Hematopoietic multipotent progenitor cell treated with erythropoietin and hydrocortisone succinate and interleukin-3 and kit ligand, for 15 days (in vitro differentiated cells): ENCODE measurements around the gene MAPK12.

Source experiments
- DNase-seq: peaks from one replicate; pipeline ENCODE4 v3.0.0-alpha.2; 2015; ENCODE audit warnings: low spot score

Gene MAPK12

DNA sequence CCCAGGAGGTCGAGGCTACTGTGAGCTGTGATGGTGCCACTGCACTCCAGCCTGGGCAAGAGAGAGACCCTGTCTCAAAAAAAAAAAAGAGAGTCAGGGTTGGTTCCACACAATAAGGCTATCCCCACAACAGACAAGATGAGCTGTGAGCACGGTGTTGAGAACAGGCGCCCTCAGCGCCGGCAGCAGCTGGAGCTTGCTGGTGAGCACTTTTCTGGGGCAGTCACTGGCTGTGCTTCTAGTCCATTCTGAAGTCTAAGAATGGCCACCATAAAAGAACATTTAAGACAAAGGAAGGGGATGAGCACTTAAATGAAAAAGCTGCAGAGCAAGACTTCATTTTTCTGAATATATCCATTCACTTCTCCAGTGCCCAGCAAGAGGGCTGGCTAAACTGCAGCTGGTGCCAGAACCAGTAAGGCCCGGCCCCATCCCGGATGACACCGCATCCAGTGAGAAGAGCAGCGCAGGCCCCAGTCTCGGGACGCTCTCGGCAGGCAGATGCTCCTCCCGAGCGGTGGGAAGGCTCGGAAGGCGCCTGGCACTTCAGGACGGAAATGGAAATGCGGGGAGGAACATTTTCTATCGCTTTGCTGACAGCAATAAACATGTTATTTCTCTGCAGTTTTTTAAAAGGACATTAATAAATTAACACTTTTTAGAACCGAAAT lies 28.9 kb downstream of the MAPK12 start:
- no peak for DNase-seq

DNA sequence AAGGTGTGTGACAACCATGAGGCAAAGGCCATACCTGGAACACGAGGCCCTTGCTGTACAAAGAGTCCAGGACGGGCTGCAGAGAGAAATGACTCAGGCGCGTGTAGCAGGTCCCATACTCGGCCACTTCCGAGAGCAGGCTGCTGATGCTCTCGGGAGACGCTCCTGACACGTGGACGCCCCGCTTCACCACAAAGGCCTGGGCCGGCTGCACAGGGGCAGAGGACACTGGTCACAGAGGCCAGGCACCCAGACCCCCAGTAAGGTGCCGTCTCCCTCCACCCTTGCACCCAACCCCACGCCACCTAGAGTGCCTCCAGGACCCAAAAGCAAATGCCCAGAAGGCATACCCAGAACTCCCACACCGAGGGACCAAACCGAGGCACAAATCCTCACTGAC lies 32.1 kb downstream of the MAPK12 start:
- DNase-seq: no peak

- no peak for DNase-seq
Observed at GRCh38 chr22:50228366-50228765, 33.1 kb downstream of the MAPK12 start.

DNA sequence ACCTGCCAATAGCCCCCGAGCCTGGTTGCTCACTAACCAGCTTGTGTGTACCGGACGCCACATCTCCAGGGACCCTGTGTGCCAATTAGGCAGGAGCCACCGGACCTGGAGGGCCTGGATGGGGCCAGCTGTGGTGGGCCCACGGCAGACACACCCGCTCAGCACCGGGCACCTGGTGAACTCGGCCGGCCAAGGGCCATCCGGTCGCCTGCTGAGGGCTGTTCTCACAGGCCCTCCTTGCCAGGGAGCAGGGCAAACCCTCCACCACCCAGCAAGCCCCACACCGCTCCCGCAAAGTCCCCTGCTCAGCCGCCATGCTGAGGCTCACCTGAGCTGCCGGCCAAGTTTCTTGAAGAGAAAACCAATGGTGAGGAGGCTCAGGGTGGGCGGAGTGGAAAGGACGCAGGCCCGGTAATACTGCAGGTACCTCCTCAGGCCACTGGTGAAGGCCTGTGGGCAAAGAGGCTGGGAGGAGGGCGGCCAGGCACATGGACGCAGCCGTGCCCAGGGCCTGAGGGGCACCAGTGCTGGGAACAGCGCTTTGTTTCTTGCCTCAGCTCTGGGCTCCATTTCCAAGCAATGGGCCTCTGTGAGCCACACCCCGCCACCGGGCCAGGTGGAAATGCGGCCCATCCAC lies 33.8 kb downstream of the MAPK12 start:
- DNase-seq: no peak

GRCh38 chr22:50226875-50227165 lies 34.7 kb downstream of the MAPK12 start:
- no peak for DNase-seq

- DNase-seq: no peak
Observed at GRCh38 chr22:50226063-50226874, 35.2 kb downstream of the MAPK12 start.

DNA sequence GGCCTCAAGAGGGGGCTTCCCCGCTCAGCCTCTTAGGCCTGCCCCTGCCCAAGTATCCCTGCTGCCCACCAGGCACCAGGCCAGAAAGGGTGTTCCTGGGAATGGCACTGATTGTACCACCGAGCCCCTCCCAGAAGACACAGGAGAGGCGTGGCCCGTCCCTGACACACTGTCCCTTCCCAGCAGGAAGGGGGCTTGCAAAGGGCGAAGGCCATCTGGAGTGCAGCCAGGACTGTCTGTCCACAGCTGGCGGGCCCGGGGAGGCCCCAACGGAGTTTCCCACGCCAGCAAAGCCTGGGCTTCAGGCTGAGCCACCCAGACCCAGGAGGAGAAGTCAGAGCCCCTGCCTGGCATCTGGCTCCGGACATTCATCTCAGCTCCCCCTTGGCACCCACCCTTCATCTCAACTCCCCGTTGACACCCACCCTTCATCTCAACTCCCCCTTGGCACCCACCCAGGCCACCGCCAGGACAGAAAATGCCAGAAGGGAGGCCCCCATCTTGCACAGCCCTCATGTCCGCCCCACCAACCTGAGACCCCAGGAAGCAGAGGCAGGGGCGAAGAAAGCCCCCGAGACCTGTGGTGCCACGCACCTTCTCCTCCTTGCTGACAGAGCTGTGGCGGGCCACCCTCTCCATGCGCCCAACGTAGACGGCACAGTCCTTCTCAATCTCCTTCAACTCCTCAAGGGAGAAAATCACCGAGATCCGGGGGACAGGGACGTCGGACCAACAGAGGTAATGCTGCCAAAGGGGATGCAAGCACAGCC lies 36.1 kb downstream of the MAPK12 start:
- DNase-seq: no peak

GRCh38 chr22:50224071-50224470 lies 37.4 kb downstream of the MAPK12 start:
- DNase-seq: no peak

DNA sequence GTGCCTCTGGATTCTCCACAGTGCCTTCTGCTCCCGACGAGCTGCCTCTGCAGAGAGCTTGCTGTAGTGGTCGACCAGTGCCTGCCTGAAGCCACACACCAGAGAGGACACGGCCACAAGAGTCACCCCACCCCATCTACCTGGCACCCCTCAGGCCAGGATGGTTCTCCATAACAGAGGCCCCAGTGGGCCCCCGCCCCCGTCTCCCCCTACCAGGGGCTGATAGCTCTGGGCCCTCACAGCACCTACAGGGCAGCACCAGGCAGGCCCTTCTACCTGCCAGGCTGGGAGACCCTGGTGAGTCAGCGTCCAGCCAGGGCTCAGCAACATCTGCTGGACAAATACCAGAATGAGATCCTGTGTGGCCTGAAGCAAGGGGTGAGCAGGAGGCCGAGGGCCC lies 39.0 kb downstream of the MAPK12 start:
- DNase-seq: no peak

DNA sequence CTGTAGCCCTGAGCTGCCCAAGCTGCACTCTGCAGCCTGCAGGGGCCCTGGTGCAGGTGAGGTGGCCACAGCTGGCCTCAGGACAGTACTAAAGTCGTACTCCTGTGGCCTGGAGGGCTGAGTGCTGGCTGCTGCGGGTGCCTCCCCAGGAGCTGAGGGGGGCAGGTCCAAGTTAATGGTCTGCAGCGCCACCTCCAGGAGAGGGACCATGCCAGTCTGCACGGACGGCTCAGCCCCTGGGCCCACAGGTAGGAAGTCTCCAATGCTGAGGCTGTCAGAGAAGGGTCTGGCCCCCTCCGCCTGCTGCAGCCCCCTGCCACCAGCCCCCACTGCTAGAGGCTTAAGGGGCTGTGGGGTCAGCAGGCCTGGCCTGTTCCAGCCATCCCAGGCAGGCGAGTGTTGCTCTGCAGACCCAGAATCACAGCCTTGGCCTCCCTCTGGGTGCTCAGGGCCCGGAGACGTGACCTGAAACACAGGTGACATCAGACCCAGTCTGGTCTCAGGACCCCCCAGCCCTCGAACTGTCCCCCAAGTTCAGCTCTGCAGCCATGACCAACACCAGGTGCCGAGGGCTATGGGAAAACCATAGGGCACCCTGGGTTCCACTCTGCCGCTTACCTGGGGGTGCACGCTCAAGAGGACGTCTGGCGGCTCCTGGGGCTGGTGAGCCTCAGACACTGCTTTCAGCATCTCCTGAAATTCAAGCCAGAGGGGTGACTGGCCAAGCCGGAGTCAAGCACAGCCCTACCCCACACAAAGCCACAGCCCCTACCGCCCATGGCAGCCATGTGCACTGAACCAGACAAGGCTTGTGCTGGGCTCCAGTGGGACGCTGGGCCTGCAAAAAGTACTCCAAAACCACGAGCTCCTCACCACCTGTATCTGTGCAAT lies 39.8 kb downstream of the MAPK12 start:
- DNase-seq: no peak

DNA sequence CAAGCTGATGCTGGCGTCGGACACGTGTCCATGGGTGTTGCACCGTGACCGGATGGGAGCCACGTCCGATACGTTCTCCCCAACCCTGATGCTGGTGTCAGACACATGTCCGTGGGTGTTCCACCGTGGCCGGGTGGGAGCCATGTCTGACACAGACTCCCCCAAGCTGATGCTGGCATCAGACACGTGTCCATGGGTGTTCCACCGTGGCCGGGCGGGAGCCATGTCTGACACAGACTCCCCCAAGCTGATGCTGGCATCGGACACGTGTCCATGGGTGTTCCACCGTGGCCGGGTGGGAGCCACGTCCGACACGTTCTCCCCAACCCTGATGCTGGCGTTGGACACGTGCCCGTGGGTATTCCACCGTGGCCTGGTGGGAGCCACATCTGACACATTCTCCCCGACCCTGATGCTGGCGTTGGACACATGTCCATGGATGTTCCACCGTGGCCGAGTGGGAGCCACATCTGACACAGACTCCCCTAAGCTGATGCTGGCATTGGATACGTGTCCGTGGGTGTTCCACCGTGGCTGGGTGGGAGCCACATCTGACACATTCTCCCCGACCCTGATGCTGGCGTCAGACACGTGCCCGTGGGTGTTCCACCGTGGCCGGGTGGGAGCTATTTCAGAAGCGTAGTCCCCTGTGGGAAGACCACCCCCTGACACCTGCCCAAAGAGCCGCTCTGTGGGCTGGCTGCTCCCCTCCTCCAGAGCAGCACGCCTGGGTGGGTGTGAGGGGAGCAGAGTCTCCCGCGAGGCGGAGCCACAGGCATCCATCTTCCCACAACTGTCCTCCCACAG lies 40.7 kb downstream of the MAPK12 start:
- DNase-seq: no peak

GRCh38 chr22:50219800-50220602 lies 41.5 kb downstream of the MAPK12 start:
- DNase-seq: no peak

DNA sequence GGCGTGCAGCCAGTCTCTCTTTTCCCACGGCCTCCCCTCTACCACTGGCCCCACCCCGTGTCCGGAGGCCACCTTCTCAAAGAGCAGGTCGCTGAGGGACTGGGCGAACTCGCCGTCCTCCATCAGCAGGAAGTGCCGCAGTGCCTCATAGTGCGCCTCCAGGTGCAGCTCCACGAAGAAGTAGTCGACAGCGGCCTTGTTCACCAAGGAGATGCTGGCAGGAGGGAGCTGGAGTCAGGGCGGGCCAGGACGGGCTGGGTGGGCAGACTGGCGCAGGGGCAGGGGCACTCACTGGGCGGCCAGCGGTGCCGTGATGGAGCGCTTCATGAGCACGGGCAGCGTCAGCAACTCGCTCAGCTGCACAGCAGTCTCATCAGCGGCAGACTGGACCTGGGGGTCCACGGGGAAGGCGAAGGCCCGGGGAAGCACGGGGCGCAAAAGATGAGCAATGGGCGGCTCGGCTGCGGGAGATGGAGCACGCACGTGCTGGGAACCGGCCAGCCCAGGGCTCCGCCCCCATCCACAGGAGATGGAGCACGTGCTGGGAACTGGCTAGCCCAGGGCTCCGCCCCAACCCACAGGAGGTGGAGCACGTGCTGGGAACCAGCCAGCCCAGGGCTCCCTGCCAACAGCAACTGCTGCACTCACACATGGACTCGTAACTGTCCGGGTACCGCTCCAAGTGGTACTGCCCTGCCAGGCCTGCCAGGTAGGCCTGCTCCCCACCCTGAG lies 42.3 kb downstream of the MAPK12 start:
- peak; percentile 80 for DNase-seq

DNA sequence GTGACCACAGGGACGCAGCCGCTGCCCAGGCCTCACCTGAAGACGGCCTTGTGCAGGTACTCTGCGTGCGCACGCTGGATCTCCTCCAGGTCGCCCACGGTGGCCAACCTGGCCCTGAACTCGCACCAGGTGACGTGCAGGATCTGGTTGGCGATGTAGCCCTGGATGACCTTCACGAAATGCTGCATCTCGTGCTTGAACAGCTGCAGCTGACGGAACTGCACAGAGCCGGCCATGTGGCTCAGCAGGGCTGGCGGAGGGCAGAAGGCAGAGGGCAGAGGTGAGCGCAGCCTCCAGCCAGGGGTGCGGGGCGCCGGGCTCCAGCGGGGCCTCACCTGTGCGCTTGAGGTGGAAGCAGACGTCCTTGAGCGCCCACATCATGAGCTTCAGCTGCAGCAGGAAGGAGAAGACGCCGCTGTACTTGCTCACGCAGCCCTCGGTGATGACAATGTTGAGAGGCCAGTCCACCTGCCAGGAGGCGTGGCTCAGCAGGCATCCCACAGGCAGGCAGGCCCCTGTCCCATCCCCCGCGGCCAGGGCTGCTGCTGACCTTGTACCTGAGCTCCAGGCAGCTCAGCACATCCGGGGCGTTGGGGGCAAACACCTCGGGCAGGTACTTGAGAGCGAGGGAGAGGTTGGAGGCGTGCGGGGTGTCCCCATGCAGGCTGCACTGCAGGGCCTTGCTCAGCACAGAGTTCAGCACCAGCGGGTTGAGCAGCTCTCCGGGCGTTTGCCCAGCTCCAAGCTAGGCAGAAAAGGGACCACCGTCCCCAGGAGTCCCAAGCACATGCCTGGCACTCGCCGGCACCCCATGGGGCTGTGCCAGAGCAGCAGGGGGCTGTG lies 43.1 kb downstream of the MAPK12 start:
- no peak for DNase-seq

DNA sequence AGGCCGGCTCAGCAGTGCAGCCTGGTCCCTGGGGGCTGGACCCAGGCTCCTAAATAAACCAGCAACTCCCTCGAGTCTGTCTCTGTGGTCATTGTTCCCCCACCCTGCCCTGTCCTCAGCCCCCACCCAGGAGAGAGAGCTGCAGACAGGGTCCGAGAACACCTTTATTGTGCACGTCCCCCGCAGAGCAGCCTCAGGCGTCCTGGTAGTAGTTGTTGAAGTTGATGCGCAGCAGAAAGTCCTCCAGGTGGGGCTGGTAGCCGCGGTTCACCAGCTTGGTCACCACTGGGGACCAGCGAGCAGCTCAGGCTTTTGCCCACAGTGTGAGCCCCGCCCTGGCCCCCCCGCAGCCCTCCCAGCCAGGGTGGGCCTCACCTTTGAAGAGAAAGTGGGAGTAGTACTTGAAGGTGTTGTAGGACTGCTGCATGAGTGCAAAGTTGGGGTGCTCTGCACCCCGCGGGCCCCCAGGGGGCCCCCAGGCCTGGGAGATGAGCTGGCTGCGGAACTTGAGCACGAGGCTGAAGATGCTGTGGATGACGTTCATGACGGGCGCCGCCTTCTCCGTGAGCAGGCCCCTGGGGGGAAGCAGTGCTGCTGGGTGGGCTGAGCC lies 43.8 kb downstream of the MAPK12 start:
- no peak for DNase-seq

GRCh38 chr22:50216684-50217520 lies 44.6 kb downstream of the MAPK12 start:
- no peak for DNase-seq
